Keratinocyte (primary cell): ENCODE data around the gene OGG1.

Source experiments
- EZH2 ChIP-seq: IDR thresholded peaks from one replicate; pipeline ENCODE4 v1.6.1; 2012; ENCODE audit warnings: inconsistent platforms, mild to moderate bottlenecking, low read length, moderate library complexity
- TF ChIP-seq, protein P1 (sequence below), 3 experiments: IDR thresholded peaks in 1 of 3; conservative IDR thresholded peaks in 1 of 3; optimal IDR thresholded peaks in 1 of 3; 2 replicates in 2 of 3; 3 replicates in 1 of 3; pipeline versions ENCODE3 to v1.5.1; 2011; ENCODE audit warnings: low read length in 3 of 3, mild to moderate bottlenecking in 3 of 3, moderate library complexity in 2 of 3, control low read depth in 1 of 3, inconsistent platforms in 1 of 3; ENCODE audit not compliant: insufficient read depth in 2 of 3; ENCODE audit errors: extremely low read depth in 1 of 3

GRCh38 chr3:9782770-9783169 is 33.0 kb downstream of the OGG1 start:
- TF ChIP-seq, protein P1, sequence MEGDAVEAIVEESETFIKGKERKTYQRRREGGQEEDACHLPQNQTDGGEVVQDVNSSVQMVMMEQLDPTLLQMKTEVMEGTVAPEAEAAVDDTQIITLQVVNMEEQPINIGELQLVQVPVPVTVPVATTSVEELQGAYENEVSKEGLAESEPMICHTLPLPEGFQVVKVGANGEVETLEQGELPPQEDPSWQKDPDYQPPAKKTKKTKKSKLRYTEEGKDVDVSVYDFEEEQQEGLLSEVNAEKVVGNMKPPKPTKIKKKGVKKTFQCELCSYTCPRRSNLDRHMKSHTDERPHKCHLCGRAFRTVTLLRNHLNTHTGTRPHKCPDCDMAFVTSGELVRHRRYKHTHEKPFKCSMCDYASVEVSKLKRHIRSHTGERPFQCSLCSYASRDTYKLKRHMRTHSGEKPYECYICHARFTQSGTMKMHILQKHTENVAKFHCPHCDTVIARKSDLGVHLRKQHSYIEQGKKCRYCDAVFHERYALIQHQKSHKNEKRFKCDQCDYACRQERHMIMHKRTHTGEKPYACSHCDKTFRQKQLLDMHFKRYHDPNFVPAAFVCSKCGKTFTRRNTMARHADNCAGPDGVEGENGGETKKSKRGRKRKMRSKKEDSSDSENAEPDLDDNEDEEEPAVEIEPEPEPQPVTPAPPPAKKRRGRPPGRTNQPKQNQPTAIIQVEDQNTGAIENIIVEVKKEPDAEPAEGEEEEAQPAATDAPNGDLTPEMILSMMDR (optimal IDR thresholded peaks at IDR 0.05 in 1 of 3, IDR thresholded peaks at IDR 0.05 in 1 of 3, conservative IDR thresholded peaks at IDR 0.05 in 1 of 3; ENCODE audit: extremely low read depth in 1 of 3, insufficient read depth in 2 of 3, low read length in 3 of 3) = peak in 1 of 3 experiments; percentile 22
- no peak for TF ChIP-seq EZH2
